WTC11 (cell line): Measurements from ENCODE around the gene ADCY1. TPM values are rescaled to one million over a fixed set of nuclear protein-coding genes. Genes with fewer than 3 reads are reported as not detected.

Experiments
- ATAC-seq: fragments of 200-7000 bp; cut with Tn5 transposase; 2 replicates; pipeline ENCODE4 v1.10.0; 2021; ENCODE audit warnings: mild to moderate bottlenecking, moderate library complexity
- CTCF ChIA-PET: fragments of 300-600 bp; sonication (Branson Sonifier 250); formaldehyde crosslinking; loops from one replicate; lab custom pipeline; 2021; ENCODE audit warnings: antibody characterized with exemption; lab: Charles Lee
- POLR2A ChIA-PET: fragments of 350-600 bp; sonication (Branson Sonifier 250); formaldehyde crosslinking; loops from one replicate; lab custom pipeline; 2021; ENCODE audit warnings: antibody characterized with exemption; lab: Charles Lee
- DNase-seq: peaks from one replicate; pipeline ENCODE4 v3.0.0; 2021; ENCODE audit warnings: low spot score
- H3K27ac Mint-ChIP-seq: 2 replicates; pipeline ENCODE4 v1.8.0; 2021; ENCODE audit warnings: mixed read lengths
- H3K27me3 Mint-ChIP-seq: 2 replicates; pipeline ENCODE4 v1.8.0; 2021; ENCODE audit warnings: low read depth, mild to moderate bottlenecking, moderate library complexity, mixed read lengths
- H3K36me3 Mint-ChIP-seq: 2 replicates; pipeline ENCODE4 v1.8.0; 2021; ENCODE audit warnings: mixed read lengths
- H3K4me1 Mint-ChIP-seq: 2 replicates; pipeline ENCODE4 v1.8.0; 2022; ENCODE audit warnings: mixed read lengths
- H3K4me3 Mint-ChIP-seq: 2 replicates; pipeline ENCODE4 v1.8.0; 2021; ENCODE audit warnings: mild to moderate bottlenecking, moderate library complexity, mixed read lengths
- H3K9me3 Mint-ChIP-seq: 2 replicates; pipeline ENCODE4 v1.8.0; 2021; ENCODE audit warnings: mixed read lengths
- AFF4 ChIP-seq: sonication (generic); formaldehyde crosslinking; IDR thresholded peaks from 2 replicates; pipeline ENCODE4 v1.8.1; 2023; ENCODE audit warnings: mild to moderate bottlenecking, missing genetic modification reagents, borderline replicate concordance
- ATF2 ChIP-seq: sonication (generic); formaldehyde crosslinking; IDR thresholded peaks from 2 replicates; pipeline ENCODE4 v1.8.1; 2022; ENCODE audit warnings: low read depth, missing genetic modification reagents, borderline replicate concordance
- ATF3 ChIP-seq: sonication (generic); formaldehyde crosslinking; conservative IDR thresholded peaks from 2 replicates; pipeline ENCODE4 v1.8.1; 2022; ENCODE audit warnings: mild to moderate bottlenecking, missing genetic modification reagents
- CREM ChIP-seq: sonication (generic); formaldehyde crosslinking; IDR thresholded peaks from 2 replicates; pipeline ENCODE4 v1.8.1; 2022; ENCODE audit warnings: mild to moderate bottlenecking, missing genetic modification reagents, moderate library complexity
- CTCF ChIP-seq: fragments of 200-600 bp; IDR thresholded peaks from 2 replicates; pipeline ENCODE4 v1.8.0; 2022; ENCODE audit warnings: antibody characterized with exemption
- E2F1 ChIP-seq: sonication (generic); formaldehyde crosslinking; IDR thresholded peaks from 2 replicates; pipeline ENCODE4 v1.8.0; 2022; ENCODE audit warnings: mild to moderate bottlenecking, missing genetic modification reagents
- E2F5 ChIP-seq: sonication (generic); formaldehyde crosslinking; IDR thresholded peaks from 2 replicates; pipeline ENCODE4 v1.8.1; 2022; ENCODE audit warnings: mild to moderate bottlenecking, moderate library complexity, missing genetic modification reagents
- IRF2 ChIP-seq: sonication (generic); formaldehyde crosslinking; IDR thresholded peaks from 2 replicates; pipeline ENCODE4 v1.8.0; 2022; ENCODE audit warnings: low read depth, missing genetic modification reagents, borderline replicate concordance
- MAX ChIP-seq: sonication (generic); formaldehyde crosslinking; IDR thresholded peaks from 2 replicates; pipeline ENCODE4 v1.8.0; 2022; ENCODE audit warnings: mild to moderate bottlenecking, missing genetic modification reagents
- NR2C2 ChIP-seq: sonication (generic); formaldehyde crosslinking; IDR thresholded peaks from 2 replicates; pipeline ENCODE4 v1.8.0; 2022; ENCODE audit warnings: mild to moderate bottlenecking, missing genetic modification reagents
- NR3C1 ChIP-seq: sonication (generic); formaldehyde crosslinking; conservative IDR thresholded peaks from 2 replicates; pipeline ENCODE4 v1.8.1; 2023; ENCODE audit warnings: low read depth, mild to moderate bottlenecking, missing genetic modification reagents
- PRDM15 ChIP-seq: sonication (generic); formaldehyde crosslinking; IDR thresholded peaks from 2 replicates; pipeline ENCODE4 v1.8.0; 2022; ENCODE audit warnings: missing genetic modification reagents
- PREB ChIP-seq: sonication (generic); formaldehyde crosslinking; IDR thresholded peaks from 2 replicates; pipeline ENCODE4 v1.8.1; 2022; ENCODE audit warnings: mild to moderate bottlenecking, missing genetic modification reagents, moderate library complexity, borderline replicate concordance
- RELA ChIP-seq: sonication (generic); formaldehyde crosslinking; IDR thresholded peaks from 2 replicates; pipeline ENCODE4 v1.8.1; 2022; ENCODE audit warnings: missing genetic modification reagents, mild to moderate bottlenecking, borderline replicate concordance
- RORB ChIP-seq: fragments of 250-450 bp; sonication (Bioruptor Pico); IDR thresholded peaks from 2 replicates; pipeline ENCODE4 v1.9.0; 2021; ENCODE audit warnings: mild to moderate bottlenecking
- SP1 ChIP-seq: sonication (generic); formaldehyde crosslinking; conservative IDR thresholded peaks from 2 replicates; pipeline ENCODE4 v1.8.1; 2022; ENCODE audit warnings: missing genetic modification reagents
- TCF7 ChIP-seq: sonication (generic); formaldehyde crosslinking; IDR thresholded peaks from 2 replicates; pipeline ENCODE4 v1.8.0; 2022; ENCODE audit warnings: mild to moderate bottlenecking, low read depth, missing genetic modification reagents, moderate library complexity
- ZNF138 ChIP-seq: sonication (generic); formaldehyde crosslinking; conservative IDR thresholded peaks from 2 replicates; pipeline ENCODE4 v1.8.1; 2022; ENCODE audit warnings: mild to moderate bottlenecking, moderate library complexity, missing genetic modification reagents
- ZNF425 ChIP-seq: fragments of 250-450 bp; sonication (Bioruptor Pico); conservative IDR thresholded peaks from 2 replicates; pipeline ENCODE4 v1.9.0; 2021; ENCODE audit warnings: mild to moderate bottlenecking
- total RNA-seq: library from RNA; stranded (reverse); gene quantifications from 3 replicates; pipeline ENCODE4 v1.2.3, GENCODE V29; 2021

ADCY1 gene
- total RNA-seq, 1 experiment from 2014 or later, result 29.0 TPM

- DNase-seq, result peak; percentile 3
- ChIA-PET POLR2A (no interaction called here), CTCF (interaction anchor here (0.7 to 1.3 kb wide), 2 partner anchors 20 to 275 kb away, joined by 3 to 6 read pairs; no protein-coding TSS in a partner anchor)
- no peak for ATAC-seq
- Mint-ChIP-seq H3K4me3 (no peak overlapping the region), H3K4me1 (0 out of 2 replicates have a peak, but pooled peaks cover 2% of the 10 kb centered on the region), H3K36me3 (peaks cover 9% of the 10 kb centered on the region), H3K27ac (no peak overlapping the region), H3K9me3 (no peaks in the 10 kb centered on the region), H3K27me3 (no peaks in the 10 kb centered on the region)
- no peak for TF ChIP-seq NR3C1 (CRISPR knock-in tag)
- TF ChIP-seq PREB (CRISPR knock-in tag), result no peak
- TF ChIP-seq RELA, result no peak
- TF ChIP-seq ZNF425 (CRISPR knock-in tag), result no peak
- TF ChIP-seq ATF2 (CRISPR knock-in tag), result no peak
- no peak for TF ChIP-seq ZNF138
- no peak for TF ChIP-seq IRF2 (CRISPR knock-in tag)
- no peak for TF ChIP-seq NR2C2 (CRISPR knock-in tag)
- TF ChIP-seq E2F1 (CRISPR knock-in tag), result no peak
- no peak for TF ChIP-seq SP1
- no peak for TF ChIP-seq ATF3 (CRISPR knock-in tag)
- no peak for TF ChIP-seq TCF7 (CRISPR knock-in tag)
- TF ChIP-seq CTCF, result no peak
- no peak for TF ChIP-seq AFF4 (CRISPR knock-in tag)
- TF ChIP-seq MAX (CRISPR knock-in tag), result no peak
- no peak for TF ChIP-seq PRDM15
- TF ChIP-seq E2F5 (CRISPR knock-in tag), result no peak
- no peak for TF ChIP-seq CREM
- no peak for TF ChIP-seq RORB
Observed at GRCh38 chr7:45683556-45684148, 109.5 kb downstream of the ADCY1 start.
